Lower leg skin (tissue), 4 donors: Measurements from ENCODE around the gene MOXD1. TPM values are rescaled to one million over a fixed set of nuclear protein-coding genes. Genes with fewer than 3 reads are reported as not detected.
A peak's percentile ranks its signal among the peaks of the same experiment; 100 is the strongest.
"Not testable (repeated sequence)": the region's sequence is repeated elsewhere in the genome, so short reads cannot be mapped to it uniquely, and the experiment has no call there.

ENCODE experiments used
- DNase-seq, 2 donors: peaks; one replicate each; pipeline ENCODE4 v3.0.0-alpha.2; 2019; ENCODE audit warnings: low spot score in 2 of 2
- H3K4me3 ChIP-seq: fragments of 200-600 bp; sonication (generic); 2 replicates; pipeline ENCODE4 v1.5.1; 2017; ENCODE audit warnings: mild to moderate bottlenecking, low read depth; ENCODE audit not compliant: poor library complexity, severe bottlenecking
- POLR2A ChIP-seq, 2 donors: fragments of 450-650 bp; IDR thresholded peaks; one replicate each; pipeline ENCODE4 v1.6.1; 2016 to 2017; ENCODE audit warnings: antibody characterized with exemption in 2 of 2, mild to moderate bottlenecking in 1 of 2, moderate library complexity in 1 of 2
- WGBS, 2 donors: methylation state at CpG; one replicate each; pipeline ENCODE4 v1.1.5; 2018; 5-methylcytosine and 5-hydroxymethylcytosine counted together
- intact Hi-C: fragments of 100-400 bp; cut with DNase I; formaldehyde crosslinking; loops from one replicate; pipeline ENCODE4 v1.15.0; 2023; ENCODE audit warnings: low total_unique reads
- total RNA-seq, 4 donors: library from RNA; depleted of rRNA; stranded (reverse); fragments of >200 nt; gene quantifications; one replicate each; pipeline ENCODE4 v1.1.0, GENCODE V29; 2016
- TF ChIP-seq, protein P1 (sequence below), 3 donors: fragments of 450-650 bp; IDR thresholded peaks; one replicate each; pipeline ENCODE4 v1.5.1; 2016; ENCODE audit warnings: antibody characterized with exemption in 3 of 3, mild to moderate bottlenecking in 3 of 3, moderate library complexity in 2 of 3

MOXD1 gene
- total RNA-seq, 4 donors from 2014 or later: 12.8 to 17.8 (median 13.9) TPM

GRCh38 chr6:132316970-132317369, 84.3 kb downstream of the MOXD1 start:
- TF ChIP-seq, protein P1, sequence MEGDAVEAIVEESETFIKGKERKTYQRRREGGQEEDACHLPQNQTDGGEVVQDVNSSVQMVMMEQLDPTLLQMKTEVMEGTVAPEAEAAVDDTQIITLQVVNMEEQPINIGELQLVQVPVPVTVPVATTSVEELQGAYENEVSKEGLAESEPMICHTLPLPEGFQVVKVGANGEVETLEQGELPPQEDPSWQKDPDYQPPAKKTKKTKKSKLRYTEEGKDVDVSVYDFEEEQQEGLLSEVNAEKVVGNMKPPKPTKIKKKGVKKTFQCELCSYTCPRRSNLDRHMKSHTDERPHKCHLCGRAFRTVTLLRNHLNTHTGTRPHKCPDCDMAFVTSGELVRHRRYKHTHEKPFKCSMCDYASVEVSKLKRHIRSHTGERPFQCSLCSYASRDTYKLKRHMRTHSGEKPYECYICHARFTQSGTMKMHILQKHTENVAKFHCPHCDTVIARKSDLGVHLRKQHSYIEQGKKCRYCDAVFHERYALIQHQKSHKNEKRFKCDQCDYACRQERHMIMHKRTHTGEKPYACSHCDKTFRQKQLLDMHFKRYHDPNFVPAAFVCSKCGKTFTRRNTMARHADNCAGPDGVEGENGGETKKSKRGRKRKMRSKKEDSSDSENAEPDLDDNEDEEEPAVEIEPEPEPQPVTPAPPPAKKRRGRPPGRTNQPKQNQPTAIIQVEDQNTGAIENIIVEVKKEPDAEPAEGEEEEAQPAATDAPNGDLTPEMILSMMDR (IDR thresholded peaks at IDR 0.05): no peak
- TF ChIP-seq POLR2A (IDR thresholded peaks at IDR 0.05): no peak
- WGBS, 2 donors: 88 to 91% methylated on average over 1 of the region's 1 CpG
- no peak for DNase-seq
- intact Hi-C loops: no loop called here
- H3K4me3 ChIP-seq: no peak overlapping the region

DNA sequence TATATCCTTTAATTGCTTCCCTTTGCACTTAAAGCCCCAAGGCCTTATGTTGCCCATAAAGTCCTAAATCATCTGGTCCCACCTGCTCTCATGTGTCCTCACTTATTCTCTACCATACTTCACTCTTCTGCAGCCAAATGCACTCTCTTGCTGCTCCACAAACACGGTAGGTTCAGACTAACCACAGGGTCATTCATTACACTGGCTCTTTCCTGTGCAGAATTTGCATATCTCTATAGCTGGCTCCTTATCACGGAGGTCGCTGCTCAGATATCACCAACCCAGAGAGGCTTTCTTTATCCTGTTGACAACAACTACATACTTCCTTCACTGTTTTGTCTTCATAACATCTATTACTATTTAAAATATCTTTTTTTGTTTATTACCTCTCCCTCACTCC, 86.8 kb downstream of the MOXD1 start:
- 63 to 77% methylated on average over 3 of the region's 3 CpGs for WGBS, 2 donors
- DNase-seq: no peak
- no peak overlapping the region for H3K4me3 ChIP-seq
- TF ChIP-seq POLR2A (IDR thresholded peaks at IDR 0.05): no peak
- TF ChIP-seq, protein P1 (IDR thresholded peaks at IDR 0.05): no peak
- intact Hi-C loops: no loop called here

- intact Hi-C loops: no loop called here
- no peak for DNase-seq
- TF ChIP-seq, protein P1 (IDR thresholded peaks at IDR 0.05): no peak
- TF ChIP-seq POLR2A (IDR thresholded peaks at IDR 0.05): no peak
- H3K4me3 ChIP-seq: no peak overlapping the region
- 66 to 69% methylated on average over 2 of the region's 2 CpGs for WGBS, 2 donors
Observed at GRCh38 chr6:132310921-132311320, 90.4 kb downstream of the MOXD1 start.

DNA sequence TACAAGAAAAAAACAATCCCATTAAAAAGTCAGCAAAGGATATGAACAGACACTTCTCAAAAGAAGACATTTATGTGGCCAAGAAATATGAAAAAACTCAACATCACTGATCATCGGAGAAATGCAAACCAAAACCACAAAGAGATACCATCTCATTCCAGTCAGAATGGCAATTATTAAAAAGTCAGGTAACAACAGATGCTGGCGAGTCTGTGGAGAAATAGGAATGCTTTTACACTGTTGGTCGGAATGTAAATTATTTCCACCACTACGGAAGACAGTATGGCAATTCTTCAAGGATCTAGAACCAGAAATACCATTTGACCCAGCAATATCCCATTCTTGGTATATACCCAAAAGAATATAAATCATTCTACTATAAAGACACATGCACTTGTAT, 91.1 kb downstream of the MOXD1 start:
- H3K4me3 ChIP-seq, DNase-seq, intact Hi-C loops: not testable (repeated sequence)
- 84 to 89% methylated on average over 4 of the region's 4 CpGs for WGBS, 2 donors

GRCh38 chr6:132304891-132305305, 96.4 kb downstream of the MOXD1 start:
- peak in 1 of 2 donors; percentile 70 for DNase-seq
- TF ChIP-seq, protein P1 (IDR thresholded peaks at IDR 0.05): no peak
- no peak for TF ChIP-seq POLR2A (IDR thresholded peaks at IDR 0.05)
- H3K4me3 ChIP-seq: no peak overlapping the region
- WGBS, 2 donors: 88 to 93% methylated on average over 6 of the region's 6 CpGs
- intact Hi-C loops: no loop called here

DNA sequence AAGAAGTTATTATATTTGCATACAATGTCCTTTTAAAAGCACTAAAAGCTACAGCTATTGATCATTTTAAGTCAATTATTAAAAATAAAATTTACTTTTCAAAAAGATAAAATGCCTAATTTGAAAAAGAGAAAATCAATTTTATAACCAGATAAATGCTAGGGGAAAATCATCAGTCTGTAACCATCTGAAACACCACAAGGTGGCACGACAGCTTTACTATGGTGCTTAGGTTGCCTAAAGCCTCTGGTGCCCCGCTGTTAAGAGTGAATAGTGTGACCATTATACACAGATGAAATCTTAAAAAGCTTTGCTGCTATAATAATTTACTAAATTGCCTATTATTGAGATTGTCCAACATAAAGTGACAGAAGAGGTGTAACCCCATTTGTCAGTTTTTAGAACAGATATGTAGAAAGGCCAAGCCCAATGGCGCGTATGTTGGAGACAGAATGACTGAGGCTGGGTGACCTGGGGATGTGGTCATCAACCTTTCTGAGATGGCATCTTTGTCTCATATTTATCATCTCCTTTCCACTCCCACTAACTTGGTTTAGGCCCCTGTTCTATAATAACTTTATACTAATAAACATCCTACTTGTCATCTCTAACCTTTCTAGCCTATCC, 100.8 kb downstream of the MOXD1 start:
- TF ChIP-seq POLR2A (IDR thresholded peaks at IDR 0.05): no peak
- TF ChIP-seq, protein P1 (IDR thresholded peaks at IDR 0.05): no peak
- intact Hi-C loops: no loop called here
- H3K4me3 ChIP-seq: no peak overlapping the region
- 59 to 64% methylated on average over 4 of the region's 4 CpGs for WGBS, 2 donors
- DNase-seq: no peak
